H9 (cell line): ENCODE measurements around the gene BTBD3. TPM values are rescaled to one million over a fixed set of nuclear protein-coding genes. Genes with fewer than 3 reads are reported as not detected.

ENCODE experiments used
- DNase-seq: peaks from one replicate; pipeline ENCODE4 v3.0.0-alpha.2; 2017
- H2AFZ ChIP-seq: one replicate; pipeline ENCODE4 v1.6.1; 2013; ENCODE audit warnings: mild to moderate bottlenecking, low read length, control low read depth, moderate library complexity
- H2AK5ac ChIP-seq: 2 replicates; pipeline ENCODE4 v1.6.1; 2013; ENCODE audit warnings: low read length, control low read depth, mixed read lengths; ENCODE audit not compliant: insufficient read length
- H2BK120ac ChIP-seq: one replicate; pipeline ENCODE4 v1.6.1; 2013; ENCODE audit warnings: low read depth, mild to moderate bottlenecking, low read length, control low read depth, inconsistent platforms; ENCODE audit not compliant: poor library complexity, severe bottlenecking
- H2BK12ac ChIP-seq: 2 replicates; pipeline ENCODE4 v1.6.1; 2013; ENCODE audit warnings: low read length, control low read depth, mixed read lengths, low read depth; ENCODE audit not compliant: insufficient read length
- H2BK15ac ChIP-seq: 2 replicates; pipeline ENCODE4 v1.6.1; 2013; ENCODE audit warnings: low read depth, low read length, control low read depth
- H2BK20ac ChIP-seq: one replicate; pipeline ENCODE4 v1.6.1; 2013; ENCODE audit warnings: low read depth, mild to moderate bottlenecking, low read length, control low read depth, inconsistent platforms; ENCODE audit not compliant: poor library complexity, severe bottlenecking
- H2BK5ac ChIP-seq: 2 replicates; pipeline ENCODE4 v1.6.1; 2013; ENCODE audit warnings: low read length, control low read depth, mixed read lengths; ENCODE audit not compliant: insufficient read length
- H3K14ac ChIP-seq: 2 replicates; pipeline ENCODE4 v1.6.1; 2013; ENCODE audit warnings: low read length, control low read depth; ENCODE audit not compliant: insufficient read depth
- H3K18ac ChIP-seq: 2 replicates; pipeline ENCODE4 v1.6.1; 2013; ENCODE audit warnings: low read depth, mild to moderate bottlenecking, mixed read lengths, low read length, control low read depth; ENCODE audit not compliant: insufficient read length
- H3K23ac ChIP-seq: 2 replicates; pipeline ENCODE4 v1.6.1; 2013; ENCODE audit warnings: low read length, control low read depth, mixed read lengths, low read depth; ENCODE audit not compliant: insufficient read length
- H3K23me2 ChIP-seq: 2 replicates; pipeline ENCODE4 v1.6.1; 2013; ENCODE audit warnings: low read depth, mild to moderate bottlenecking, mixed read lengths, low read length, control low read depth; ENCODE audit not compliant: insufficient read length, poor library complexity, severe bottlenecking
- H3K27ac ChIP-seq: 2 replicates; pipeline ENCODE4 v1.5.1; 2013; ENCODE audit warnings: low read length, control low read depth, mixed read lengths, low read depth; ENCODE audit not compliant: insufficient read length
- H3K27me3 ChIP-seq: 2 replicates; pipeline ENCODE4 v1.6.1; 2013; ENCODE audit warnings: low read length, control low read depth, inconsistent platforms; ENCODE audit not compliant: insufficient read depth
- H3K4ac ChIP-seq: 2 replicates; pipeline ENCODE4 v1.6.1; 2013; ENCODE audit warnings: low read depth, mild to moderate bottlenecking, control low read depth, inconsistent platforms, low read length, moderate library complexity
- H3K4me1 ChIP-seq: 2 replicates; pipeline ENCODE4 v1.6.1; 2013; ENCODE audit warnings: low read length, control low read depth, inconsistent platforms; ENCODE audit not compliant: insufficient read depth
- H3K4me2 ChIP-seq: 2 replicates; pipeline ENCODE4 v1.6.1; 2013; ENCODE audit warnings: low read length, control low read depth, mixed read lengths; ENCODE audit not compliant: insufficient read length, insufficient read depth
- H3K56ac ChIP-seq: 2 replicates; pipeline ENCODE4 v1.6.1; 2013; ENCODE audit warnings: low read depth, mild to moderate bottlenecking, mixed read lengths, low read length, control low read depth; ENCODE audit not compliant: insufficient read length
- H3K79me1 ChIP-seq: 2 replicates; pipeline ENCODE4 v1.6.1; 2013; ENCODE audit warnings: low read depth, mild to moderate bottlenecking, moderate library complexity, low read length, control low read depth, inconsistent platforms; ENCODE audit not compliant: insufficient read depth, poor library complexity, severe bottlenecking
- H3K79me2 ChIP-seq: 2 replicates; pipeline ENCODE4 v1.6.1; 2013; ENCODE audit warnings: low read length, control low read depth, inconsistent platforms; ENCODE audit not compliant: insufficient read depth
- H3K9ac ChIP-seq: 2 replicates; pipeline ENCODE4 v1.6.1; 2013; ENCODE audit warnings: low read length, control low read depth, mixed read lengths; ENCODE audit not compliant: insufficient read length; ENCODE audit errors: extremely low read depth
- H3K9me3 ChIP-seq: one replicate; pipeline ENCODE4 v1.6.1; 2013; ENCODE audit warnings: low read depth, low read length, inconsistent platforms; ENCODE audit not compliant: control insufficient read depth
- H3T11ph ChIP-seq: one replicate; pipeline ENCODE4 v1.6.1; 2013; ENCODE audit warnings: mild to moderate bottlenecking, low read length, control low read depth, inconsistent platforms
- H4K20me1 ChIP-seq: one replicate; pipeline ENCODE4 v1.6.1; 2013; ENCODE audit not compliant: control insufficient read depth, insufficient read length, insufficient read depth
- H4K5ac ChIP-seq: 2 replicates; pipeline ENCODE4 v1.6.1; 2013; ENCODE audit warnings: low read depth, mild to moderate bottlenecking, mixed read lengths, low read length, control low read depth; ENCODE audit not compliant: insufficient read length
- H4K8ac ChIP-seq: replicated peaks from 2 replicates; pipeline ENCODE4 v1.6.1; 2013; ENCODE audit warnings: low read length, control low read depth, mixed read lengths, low read depth; ENCODE audit not compliant: insufficient read length
- H4K91ac ChIP-seq: 2 replicates; pipeline ENCODE4 v1.6.1; 2013; ENCODE audit warnings: low read depth, mild to moderate bottlenecking, moderate library complexity, mixed read lengths, low read length, control low read depth; ENCODE audit not compliant: insufficient read length
- H3K27ac Mint-ChIP-seq, 3 experiments: 2 replicates in 2 of 3; 3 replicates in 1 of 3; pipeline ENCODE4 v1.8.0; 2020 to 2021; ENCODE audit warnings: mixed read lengths in 3 of 3, mild to moderate bottlenecking in 1 of 3, moderate library complexity in 1 of 3
- H3K27me3 Mint-ChIP-seq: 2 replicates; pipeline ENCODE4 v1.8.0; 2021; ENCODE audit warnings: low read depth, mild to moderate bottlenecking, moderate library complexity, mixed read lengths
- H3K36me3 Mint-ChIP-seq, 3 experiments: 2 replicates in 2 of 3; 3 replicates in 1 of 3; pipeline ENCODE4 v1.8.0; 2020 to 2021; ENCODE audit warnings: low read depth in 3 of 3, mixed read lengths in 3 of 3; ENCODE audit not compliant: insufficient read depth in 1 of 3
- H3K4me1 Mint-ChIP-seq, 2 experiments: 2 replicates each; pipeline ENCODE4 v1.8.0; 2020; ENCODE audit warnings: mixed read lengths in 2 of 2
- H3K4me3 Mint-ChIP-seq, 2 experiments: 2 replicates in 1 of 2; 3 replicates in 1 of 2; pipeline ENCODE4 v1.8.0; 2020 to 2021; ENCODE audit warnings: mild to moderate bottlenecking in 2 of 2, mixed read lengths in 2 of 2, moderate library complexity in 1 of 2
- H3K9me3 Mint-ChIP-seq, 2 experiments: 2 replicates in 1 of 2; 3 replicates in 1 of 2; pipeline ENCODE4 v1.8.0; 2020; ENCODE audit warnings: mild to moderate bottlenecking in 2 of 2, mixed read lengths in 2 of 2, moderate library complexity in 1 of 2
- WGBS: extraction: QIAGEN DNeasy Blood & Tissue Kit; methylation state at CpG from one replicate; pipeline ENCODE4 v1.1.7; 2013; ENCODE audit warnings: missing lambda C conversion rate, low lambda C conversion rate, mixed read lengths; ENCODE audit not compliant: insufficient read length; ENCODE audit errors: extremely low coverage; 5-methylcytosine and 5-hydroxymethylcytosine counted together
- total RNA-seq: library from RNA; stranded (reverse); gene quantifications from 2 replicates; pipeline ENCODE4 v1.2.1, GENCODE V29; 2021
- TF ChIP-seq, protein P1 (sequence below): fragments of 200-600 bp; sonication (generic); conservative IDR thresholded peaks from 3 replicates; pipeline ENCODE4 v1.8.0; 2021; ENCODE audit warnings: antibody characterized with exemption, mild to moderate bottlenecking

The BTBD3 gene
- total RNA-seq, 1 experiment from 2014 or later, result 62.1 TPM

DNA sequence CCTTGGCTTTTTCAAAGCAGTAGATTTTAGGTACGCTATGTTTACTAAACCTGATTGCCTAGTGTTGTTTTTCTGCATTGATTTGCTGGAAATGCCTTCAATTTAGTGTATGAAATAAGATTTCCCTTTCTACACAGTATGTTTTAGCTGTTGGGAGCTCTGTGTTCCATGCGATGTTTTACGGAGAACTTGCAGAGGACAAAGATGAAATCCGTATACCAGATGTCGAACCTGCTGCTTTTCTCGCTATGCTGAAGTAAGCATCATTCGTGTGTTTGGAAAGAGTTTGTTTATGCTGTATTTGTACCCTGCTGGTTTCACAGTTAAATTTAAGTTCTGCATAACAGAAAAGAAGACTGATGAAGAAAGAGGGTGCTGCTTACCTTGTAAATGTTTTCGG lies 1.9 kb downstream of the BTBD3 start:
- no peaks in the 10 kb centered on the region for H3K79me1 ChIP-seq
- H3K27me3 Mint-ChIP-seq, result no peaks in the 10 kb centered on the region
- no peak overlapping the region for H2BK15ac ChIP-seq
- H3K9me3 ChIP-seq, result no peaks in the 10 kb centered on the region
- no peaks in the 10 kb centered on the region for H4K20me1 ChIP-seq
- no peak overlapping the region for H3K27ac ChIP-seq
- H3K18ac ChIP-seq, result no peak overlapping the region
- no peak overlapping the region for H3K4ac ChIP-seq
- no peak overlapping the region for H3K27ac Mint-ChIP-seq
- H4K5ac ChIP-seq, result no peak overlapping the region
- H3T11ph ChIP-seq, result no peak overlapping the region
- no peak overlapping the region for H3K9ac ChIP-seq
- H3K4me1 Mint-ChIP-seq, result peaks cover 30 to 43% of the 10 kb centered on the region in 2 experiments
- H3K4me1 ChIP-seq, result no peaks in the 10 kb centered on the region
- no peak overlapping the region for H2BK20ac ChIP-seq
- no peak overlapping the region for H3K14ac ChIP-seq
- H3K23me2 ChIP-seq, result no peaks in the 10 kb centered on the region
- no CpG with 5 or more reads among the region's 8 CpGs for WGBS
- no peak overlapping the region for H3K56ac ChIP-seq
- H3K4me2 ChIP-seq, result no peak overlapping the region
- no peaks in the 10 kb centered on the region for H3K9me3 Mint-ChIP-seq
- H3K27me3 ChIP-seq, result no peaks in the 10 kb centered on the region
- no peak for DNase-seq
- H3K36me3 Mint-ChIP-seq, result peaks cover 11 to 32% (median 18%) of the 10 kb centered on the region in 3 experiments; a peak in 6 of 7 replicates
- H2AK5ac ChIP-seq, result no peak overlapping the region
- H3K79me2 ChIP-seq, result no peaks in the 10 kb centered on the region
- no peak overlapping the region for H2BK12ac ChIP-seq
- no peak overlapping the region for H4K8ac ChIP-seq
- no peak overlapping the region for H2BK120ac ChIP-seq
- no peak overlapping the region for H4K91ac ChIP-seq
- H3K23ac ChIP-seq, result no peak overlapping the region
- TF ChIP-seq, protein P1, sequence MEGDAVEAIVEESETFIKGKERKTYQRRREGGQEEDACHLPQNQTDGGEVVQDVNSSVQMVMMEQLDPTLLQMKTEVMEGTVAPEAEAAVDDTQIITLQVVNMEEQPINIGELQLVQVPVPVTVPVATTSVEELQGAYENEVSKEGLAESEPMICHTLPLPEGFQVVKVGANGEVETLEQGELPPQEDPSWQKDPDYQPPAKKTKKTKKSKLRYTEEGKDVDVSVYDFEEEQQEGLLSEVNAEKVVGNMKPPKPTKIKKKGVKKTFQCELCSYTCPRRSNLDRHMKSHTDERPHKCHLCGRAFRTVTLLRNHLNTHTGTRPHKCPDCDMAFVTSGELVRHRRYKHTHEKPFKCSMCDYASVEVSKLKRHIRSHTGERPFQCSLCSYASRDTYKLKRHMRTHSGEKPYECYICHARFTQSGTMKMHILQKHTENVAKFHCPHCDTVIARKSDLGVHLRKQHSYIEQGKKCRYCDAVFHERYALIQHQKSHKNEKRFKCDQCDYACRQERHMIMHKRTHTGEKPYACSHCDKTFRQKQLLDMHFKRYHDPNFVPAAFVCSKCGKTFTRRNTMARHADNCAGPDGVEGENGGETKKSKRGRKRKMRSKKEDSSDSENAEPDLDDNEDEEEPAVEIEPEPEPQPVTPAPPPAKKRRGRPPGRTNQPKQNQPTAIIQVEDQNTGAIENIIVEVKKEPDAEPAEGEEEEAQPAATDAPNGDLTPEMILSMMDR, result no peak
- H2BK5ac ChIP-seq, result no peak overlapping the region
- H3K4me3 Mint-ChIP-seq, result no peak overlapping the region
- no peak overlapping the region for H2AFZ ChIP-seq
